Hepatocyte (in vitro differentiated cells): ENCODE measurements around the gene BBX. TPM values are rescaled to one million over a fixed set of nuclear protein-coding genes. Genes with fewer than 3 reads are reported as not detected.

Experiments used
- DNase-seq: peaks from one replicate; pipeline ENCODE4 v3.0.0-alpha.2; 2016; ENCODE audit warnings: low spot score
- H2AFZ ChIP-seq: fragments of 200-600 bp; sonication (generic); 2 replicates; pipeline ENCODE4 v1.6.0; 2016; ENCODE audit warnings: antibody characterized with exemption, mild to moderate bottlenecking
- H3K27ac ChIP-seq: fragments of 200-600 bp; sonication (generic); 2 replicates; pipeline ENCODE4 v1.5.1; 2016; ENCODE audit warnings: mild to moderate bottlenecking
- H3K27me3 ChIP-seq: fragments of 200-600 bp; sonication (generic); 2 replicates; pipeline ENCODE4 v1.6.1; 2016
- H3K36me3 ChIP-seq: fragments of 200-600 bp; sonication (generic); replicated peaks from 2 replicates; pipeline ENCODE4 v1.5.1; 2016; ENCODE audit warnings: low read depth; ENCODE audit not compliant: insufficient read depth
- H3K4me1 ChIP-seq: fragments of 200-600 bp; sonication (generic); 2 replicates; pipeline ENCODE4 v1.5.1; 2016; ENCODE audit warnings: mild to moderate bottlenecking, moderate library complexity; ENCODE audit not compliant: insufficient read depth
- H3K4me2 ChIP-seq: fragments of 200-600 bp; sonication (generic); 2 replicates; pipeline ENCODE4 v1.6.0; 2016
- H3K4me3 ChIP-seq: fragments of 200-600 bp; sonication (generic); 2 replicates; pipeline ENCODE4 v1.5.1; 2016; ENCODE audit warnings: mild to moderate bottlenecking
- H3K79me2 ChIP-seq: fragments of 200-600 bp; sonication (generic); 2 replicates; pipeline ENCODE4 v1.6.0; 2017; ENCODE audit warnings: mild to moderate bottlenecking
- H3K9me2 ChIP-seq: fragments of 200-600 bp; sonication (generic); replicated peaks from 2 replicates; pipeline ENCODE4 v1.6.0; 2017; ENCODE audit warnings: mild to moderate bottlenecking; ENCODE audit not compliant: insufficient read depth
- H3K9me3 ChIP-seq: fragments of 200-600 bp; sonication (generic); 2 replicates; pipeline ENCODE4 v1.5.1; 2016; ENCODE audit warnings: low read depth, mild to moderate bottlenecking
- H4K20me1 ChIP-seq: fragments of 200-600 bp; sonication (generic); 2 replicates; pipeline ENCODE4 v1.6.0; 2016; ENCODE audit warnings: mild to moderate bottlenecking; ENCODE audit not compliant: insufficient read depth, poor library complexity, severe bottlenecking
- EZH2 ChIP-seq: fragments of 200-600 bp; sonication (generic); IDR thresholded peaks from 2 replicates; pipeline ENCODE4 v1.6.1; 2016; ENCODE audit warnings: antibody characterized with exemption, mild to moderate bottlenecking, borderline replicate concordance
- EZH2phosphoT487 ChIP-seq: fragments of 200-600 bp; sonication (generic); IDR thresholded peaks from one replicate; pipeline ENCODE4 v1.6.1; 2018; ENCODE audit warnings: antibody characterized with exemption, mild to moderate bottlenecking, low read depth, moderate library complexity; ENCODE audit not compliant: unreplicated experiment, severe bottlenecking
- WGBS: methylation state at CpG from one replicate; pipeline ENCODE4 v1.1.6; 2016; ENCODE audit warnings: low lambda C conversion rate; ENCODE audit errors: missing lambda C conversion rate; 5-methylcytosine and 5-hydroxymethylcytosine counted together
- polyA plus RNA-seq: library from polyadenylated mRNA; unstranded; fragments of >200 nt; fragmentation: Nextera tagmentation; extraction: Ambion mirVana; gene quantifications from 2 replicates; pipeline ENCODE4 v1.2.1, GENCODE V29; 2016
- total RNA-seq: library from RNA; depleted of rRNA; stranded (reverse); fragments of >200 nt; gene quantifications from 2 replicates; pipeline ENCODE4 v1.2.3, GENCODE V29; 2014
- TF ChIP-seq, protein P1 (sequence below): fragments of 200-600 bp; sonication (generic); IDR thresholded peaks from 2 replicates; pipeline ENCODE4 v1.5.1; 2016; ENCODE audit warnings: antibody characterized with exemption, mild to moderate bottlenecking; ENCODE audit not compliant: poor library complexity

Gene BBX
- total and polyA plus RNA-seq, 2 experiments from 2014 or later = 63.7 to 75.2 TPM

DNA sequence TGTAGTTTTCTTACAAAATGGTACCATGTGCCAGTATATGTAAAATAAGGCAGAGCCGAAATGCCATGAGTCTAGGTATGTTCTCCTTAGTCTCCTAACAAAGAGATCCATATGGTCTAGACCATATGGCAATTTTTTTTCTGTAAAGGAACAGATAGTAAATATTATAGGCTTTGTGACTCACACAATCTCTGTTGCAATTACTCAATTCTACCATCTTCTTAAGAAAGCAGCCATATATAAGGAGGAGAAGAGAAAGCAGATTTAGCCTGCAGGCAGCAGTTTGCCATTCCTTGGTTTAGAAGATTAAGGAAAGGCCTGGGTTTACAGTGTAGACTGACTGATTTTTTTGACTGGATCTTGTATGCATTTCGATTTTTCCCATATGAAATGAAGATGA lies 16.3 kb upstream of the BBX start:
- TF ChIP-seq EZH2 (no peak), EZH2phosphoT487 (no peak)
- TF ChIP-seq, protein P1, sequence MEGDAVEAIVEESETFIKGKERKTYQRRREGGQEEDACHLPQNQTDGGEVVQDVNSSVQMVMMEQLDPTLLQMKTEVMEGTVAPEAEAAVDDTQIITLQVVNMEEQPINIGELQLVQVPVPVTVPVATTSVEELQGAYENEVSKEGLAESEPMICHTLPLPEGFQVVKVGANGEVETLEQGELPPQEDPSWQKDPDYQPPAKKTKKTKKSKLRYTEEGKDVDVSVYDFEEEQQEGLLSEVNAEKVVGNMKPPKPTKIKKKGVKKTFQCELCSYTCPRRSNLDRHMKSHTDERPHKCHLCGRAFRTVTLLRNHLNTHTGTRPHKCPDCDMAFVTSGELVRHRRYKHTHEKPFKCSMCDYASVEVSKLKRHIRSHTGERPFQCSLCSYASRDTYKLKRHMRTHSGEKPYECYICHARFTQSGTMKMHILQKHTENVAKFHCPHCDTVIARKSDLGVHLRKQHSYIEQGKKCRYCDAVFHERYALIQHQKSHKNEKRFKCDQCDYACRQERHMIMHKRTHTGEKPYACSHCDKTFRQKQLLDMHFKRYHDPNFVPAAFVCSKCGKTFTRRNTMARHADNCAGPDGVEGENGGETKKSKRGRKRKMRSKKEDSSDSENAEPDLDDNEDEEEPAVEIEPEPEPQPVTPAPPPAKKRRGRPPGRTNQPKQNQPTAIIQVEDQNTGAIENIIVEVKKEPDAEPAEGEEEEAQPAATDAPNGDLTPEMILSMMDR = no peak
- Histone ChIP-seq H2AFZ (no peak overlapping the region), H3K9me2 (no peaks in the 10 kb centered on the region), H3K27me3 (no peaks in the 10 kb centered on the region), H4K20me1 (no peaks in the 10 kb centered on the region), H3K27ac (no peak overlapping the region), H3K36me3 (no peaks in the 10 kb centered on the region), H3K79me2 (no peaks in the 10 kb centered on the region), H3K4me3 (no peak overlapping the region), H3K4me1 (no peaks in the 10 kb centered on the region), H3K9me3 (no peaks in the 10 kb centered on the region), H3K4me2 (no peak overlapping the region)
- no peak for DNase-seq
- 85% methylated on average over 2 of the region's 2 CpGs for WGBS

- H3K79me2 ChIP-seq = no peaks in the 10 kb centered on the region
- H3K27ac ChIP-seq = no peak overlapping the region
- WGBS = 91% methylated on average over 2 of the region's 2 CpGs
Measured at GRCh38 chr3:107508331-107508730, 14.4 kb upstream of the BBX start.

DNA sequence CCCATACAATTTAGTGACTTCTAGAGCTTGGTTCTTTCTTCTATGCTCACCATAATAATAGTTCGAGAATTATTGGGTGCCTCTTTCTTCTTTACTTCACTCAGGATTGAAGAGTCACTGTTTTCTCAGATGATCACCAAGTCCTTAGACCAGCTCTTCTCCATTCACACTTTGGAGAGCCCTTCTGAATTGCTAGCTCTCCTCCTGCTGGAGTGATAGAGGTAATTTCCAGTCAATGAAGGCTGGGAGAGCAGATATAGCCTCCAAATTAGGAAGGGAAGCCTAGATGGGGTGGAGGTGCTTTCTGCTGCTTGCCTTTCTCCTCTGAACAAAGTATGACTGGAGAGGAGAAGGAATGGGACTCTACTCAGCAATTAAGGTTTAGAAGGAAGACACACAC lies 10.7 kb upstream of the BBX start:
- 73% methylated on average over 1 of the region's 1 CpG for WGBS
- no peak overlapping the region for H2AFZ ChIP-seq
- H3K36me3 ChIP-seq = no peaks in the 10 kb centered on the region
- no peak for DNase-seq
- H3K79me2 ChIP-seq = no peaks in the 10 kb centered on the region
- H3K27me3 ChIP-seq = no peaks in the 10 kb centered on the region
- no peaks in the 10 kb centered on the region for H3K4me1 ChIP-seq
- H3K9me2 ChIP-seq = no peaks in the 10 kb centered on the region
- H3K9me3 ChIP-seq = no peaks in the 10 kb centered on the region
- H3K4me3 ChIP-seq = no peak overlapping the region
- H4K20me1 ChIP-seq = no peaks in the 10 kb centered on the region
- H3K27ac ChIP-seq = no peak overlapping the region
- TF ChIP-seq, protein P1 = no peak
- no peak overlapping the region for H3K4me2 ChIP-seq

More at GRCh38 chr3:107508331-107508730, 14.4 kb upstream of the BBX start:
- no peaks in the 10 kb centered on the region for H3K9me3 ChIP-seq
- TF ChIP-seq EZH2phosphoT487 = no peak
- TF ChIP-seq EZH2 = no peak
- TF ChIP-seq, protein P1 = no peak
- no peak for DNase-seq
- no peak overlapping the region for H3K4me2 ChIP-seq
- H3K9me2 ChIP-seq = no peaks in the 10 kb centered on the region
- no peaks in the 10 kb centered on the region for H3K36me3 ChIP-seq
- H3K27me3 ChIP-seq = no peaks in the 10 kb centered on the region
- no peak overlapping the region for H2AFZ ChIP-seq
- no peak overlapping the region for H3K4me3 ChIP-seq
- H4K20me1 ChIP-seq = no peaks in the 10 kb centered on the region
- H3K4me1 ChIP-seq = no peaks in the 10 kb centered on the region

DNA sequence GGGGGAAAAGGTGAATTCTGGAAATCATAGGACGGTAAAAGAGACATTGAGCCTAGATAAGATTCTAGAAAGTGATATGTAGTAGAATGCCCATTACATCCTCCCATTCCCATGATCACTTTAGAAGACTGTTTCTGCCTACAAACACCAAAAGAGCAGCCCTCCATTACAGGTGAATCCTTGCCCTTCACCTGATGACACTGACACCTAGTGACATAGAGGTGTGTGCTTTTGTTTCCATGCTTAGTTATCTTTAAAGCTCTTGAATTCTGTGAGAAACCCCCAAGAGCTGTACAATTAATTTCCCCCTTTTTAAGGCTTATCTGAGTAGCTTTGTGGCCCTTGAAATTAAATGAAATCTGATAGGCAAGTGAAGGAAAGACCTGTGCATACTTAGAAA lies 8.3 kb upstream of the BBX start:
- no peak for DNase-seq
- Histone ChIP-seq H3K4me2 (no peak overlapping the region), H2AFZ (no peak overlapping the region), H3K36me3 (no peaks in the 10 kb centered on the region), H3K4me1 (no peaks in the 10 kb centered on the region), H3K4me3 (no peak overlapping the region), H3K79me2 (no peaks in the 10 kb centered on the region), H3K27ac (no peak overlapping the region), H3K27me3 (no peaks in the 10 kb centered on the region), H3K9me3 (no peaks in the 10 kb centered on the region), H4K20me1 (no peaks in the 10 kb centered on the region), H3K9me2 (no peaks in the 10 kb centered on the region)
- TF ChIP-seq EZH2phosphoT487 (no peak), EZH2 (no peak)
- TF ChIP-seq, protein P1 = no peak
- 87% methylated on average over 1 of the region's 1 CpG for WGBS
